LNCAP (cell line): ENCODE measurements around the gene PNMT.

Source experiments
- CTCF ChIP-seq: fragments of 450-650 bp; IDR thresholded peaks from 2 replicates; pipeline ENCODE4 v1.5.1; 2017; ENCODE audit warnings: mild to moderate bottlenecking

Gene PNMT

GRCh38 chr17:39719563-39720355 lies 51.5 kb downstream of the PNMT start:
- TF ChIP-seq CTCF, result no peak
